HFFc6 (cell line): ENCODE measurements around the gene BCKDHA. TPM values are rescaled to one million over a fixed set of nuclear protein-coding genes. Genes with fewer than 3 reads are reported as not detected.

Source experiments
- DNase-seq: peaks from one replicate; pipeline ENCODE4 v3.0.0-alpha.2; 2018
- H3K27ac Mint-ChIP-seq: 2 replicates; pipeline ENCODE4 v1.8.0; 2020; ENCODE audit warnings: mild to moderate bottlenecking, mixed read lengths
- H3K27me3 Mint-ChIP-seq: 2 replicates; pipeline ENCODE4 v1.8.0; 2021; ENCODE audit warnings: mild to moderate bottlenecking, moderate library complexity, mixed read lengths; ENCODE audit not compliant: insufficient read depth
- H3K36me3 Mint-ChIP-seq: 2 replicates; pipeline ENCODE4 v1.8.0; 2021; ENCODE audit warnings: low read depth, mixed read lengths
- H3K4me1 Mint-ChIP-seq: 2 replicates; pipeline ENCODE4 v1.8.0; 2020; ENCODE audit warnings: low read depth, mixed read lengths
- H3K4me3 Mint-ChIP-seq: 2 replicates; pipeline ENCODE4 v1.8.0; 2020; ENCODE audit warnings: mild to moderate bottlenecking, moderate library complexity, mixed read lengths
- H3K9me3 Mint-ChIP-seq: 2 replicates; pipeline ENCODE4 v1.8.0; 2020; ENCODE audit warnings: mild to moderate bottlenecking, mixed read lengths
- total RNA-seq, 6 experiments: library from RNA; stranded (reverse); fragmentation: NEBNext Ultra II Directional; extraction: Animal tissue kit (Norgen Biotek cat#: 25700); gene quantifications; 2 replicates in 1 of 6; 3 replicates in 5 of 6; pipeline ENCODE4 v1.2.3, GENCODE V29; 2021
- TF ChIP-seq, protein P1 (sequence below): fragments of 200-600 bp; sonication (generic); IDR thresholded peaks from 2 replicates; pipeline ENCODE4 v1.5.0; 2021; ENCODE audit warnings: antibody characterized with exemption, mild to moderate bottlenecking

BCKDHA gene
- total RNA-seq, 6 experiments from 2014 or later: 7.8 to 17.6 (median 9.8) TPM

DNA sequence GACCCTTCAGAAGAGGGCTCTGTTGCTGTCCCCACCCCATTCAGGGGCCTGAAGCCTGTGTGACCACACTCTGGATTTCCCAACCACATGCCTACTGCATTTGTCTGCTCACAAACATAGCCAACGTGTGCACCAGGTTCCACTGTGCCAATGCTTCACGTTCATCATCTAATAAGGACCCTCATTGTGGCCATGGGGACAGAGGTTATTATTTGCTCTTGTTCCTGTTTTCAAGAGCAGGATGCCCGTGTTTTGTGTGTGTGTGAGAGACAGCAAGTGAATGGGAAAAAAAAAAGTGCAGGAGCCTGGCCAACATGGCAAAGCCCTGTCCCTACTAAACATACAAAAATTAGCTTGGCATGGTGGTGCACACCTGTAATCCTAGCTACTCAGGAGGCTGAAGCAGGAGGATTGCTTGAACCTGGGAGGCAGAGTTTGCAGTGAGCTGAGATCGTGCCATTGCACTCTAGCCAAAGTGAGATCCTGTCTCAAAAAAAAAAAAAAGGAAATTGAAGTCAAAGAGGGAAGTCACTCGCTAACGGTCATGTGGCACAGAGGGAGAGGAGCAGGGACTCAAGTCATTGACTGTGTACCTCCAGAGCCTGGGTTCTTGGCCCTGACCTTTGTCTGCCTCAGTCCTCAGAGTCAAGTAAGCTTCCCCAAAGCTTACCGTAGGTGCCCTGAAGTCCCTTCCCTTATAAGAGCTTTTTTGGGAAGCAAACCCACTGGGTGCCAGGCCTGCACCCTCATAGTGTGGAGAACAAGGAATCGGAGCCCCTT is 22.7 kb downstream of the BCKDHA start:
- H3K9me3 Mint-ChIP-seq: no peaks in the 10 kb centered on the region
- H3K4me3 Mint-ChIP-seq: no peak overlapping the region
- TF ChIP-seq, protein P1, sequence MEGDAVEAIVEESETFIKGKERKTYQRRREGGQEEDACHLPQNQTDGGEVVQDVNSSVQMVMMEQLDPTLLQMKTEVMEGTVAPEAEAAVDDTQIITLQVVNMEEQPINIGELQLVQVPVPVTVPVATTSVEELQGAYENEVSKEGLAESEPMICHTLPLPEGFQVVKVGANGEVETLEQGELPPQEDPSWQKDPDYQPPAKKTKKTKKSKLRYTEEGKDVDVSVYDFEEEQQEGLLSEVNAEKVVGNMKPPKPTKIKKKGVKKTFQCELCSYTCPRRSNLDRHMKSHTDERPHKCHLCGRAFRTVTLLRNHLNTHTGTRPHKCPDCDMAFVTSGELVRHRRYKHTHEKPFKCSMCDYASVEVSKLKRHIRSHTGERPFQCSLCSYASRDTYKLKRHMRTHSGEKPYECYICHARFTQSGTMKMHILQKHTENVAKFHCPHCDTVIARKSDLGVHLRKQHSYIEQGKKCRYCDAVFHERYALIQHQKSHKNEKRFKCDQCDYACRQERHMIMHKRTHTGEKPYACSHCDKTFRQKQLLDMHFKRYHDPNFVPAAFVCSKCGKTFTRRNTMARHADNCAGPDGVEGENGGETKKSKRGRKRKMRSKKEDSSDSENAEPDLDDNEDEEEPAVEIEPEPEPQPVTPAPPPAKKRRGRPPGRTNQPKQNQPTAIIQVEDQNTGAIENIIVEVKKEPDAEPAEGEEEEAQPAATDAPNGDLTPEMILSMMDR: no peak
- peaks cover 16% of the 10 kb centered on the region for H3K36me3 Mint-ChIP-seq
- no peak for DNase-seq
- no peaks in the 10 kb centered on the region for H3K4me1 Mint-ChIP-seq
- H3K27me3 Mint-ChIP-seq: peaks cover 3% of the 10 kb centered on the region; the same call in 1 of the 2 replicates
- no peak overlapping the region for H3K27ac Mint-ChIP-seq

DNA sequence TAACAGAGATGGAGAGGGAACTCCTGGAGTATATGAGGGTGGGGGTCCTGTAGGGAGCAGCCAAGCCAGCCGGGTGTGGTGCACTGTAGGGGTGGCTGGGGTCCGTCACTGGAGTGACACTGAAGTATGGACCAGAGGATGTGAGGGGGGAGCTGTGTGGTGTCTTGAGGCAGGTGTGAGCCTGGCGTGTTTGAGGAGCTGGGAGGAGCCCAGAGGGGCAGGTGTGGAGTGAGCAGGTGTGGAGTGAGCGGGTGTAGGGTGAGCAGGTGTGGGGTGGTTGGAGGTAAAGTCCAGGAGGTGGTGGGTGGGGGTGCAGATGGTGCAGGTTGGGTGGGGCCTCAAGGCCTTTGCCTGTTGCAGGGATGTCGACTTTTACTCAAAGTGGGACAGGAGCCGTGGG is 23.7 kb downstream of the BCKDHA start:
- H3K9me3 Mint-ChIP-seq: no peaks in the 10 kb centered on the region
- no peaks in the 10 kb centered on the region for H3K4me1 Mint-ChIP-seq
- peaks cover 3% of the 10 kb centered on the region; the same call in 1 of the 2 replicates for H3K27me3 Mint-ChIP-seq
- TF ChIP-seq, protein P1: no peak
- H3K4me3 Mint-ChIP-seq: no peak overlapping the region
- H3K36me3 Mint-ChIP-seq: peaks cover 16% of the 10 kb centered on the region
- no peak overlapping the region for H3K27ac Mint-ChIP-seq
- no peak for DNase-seq

DNA sequence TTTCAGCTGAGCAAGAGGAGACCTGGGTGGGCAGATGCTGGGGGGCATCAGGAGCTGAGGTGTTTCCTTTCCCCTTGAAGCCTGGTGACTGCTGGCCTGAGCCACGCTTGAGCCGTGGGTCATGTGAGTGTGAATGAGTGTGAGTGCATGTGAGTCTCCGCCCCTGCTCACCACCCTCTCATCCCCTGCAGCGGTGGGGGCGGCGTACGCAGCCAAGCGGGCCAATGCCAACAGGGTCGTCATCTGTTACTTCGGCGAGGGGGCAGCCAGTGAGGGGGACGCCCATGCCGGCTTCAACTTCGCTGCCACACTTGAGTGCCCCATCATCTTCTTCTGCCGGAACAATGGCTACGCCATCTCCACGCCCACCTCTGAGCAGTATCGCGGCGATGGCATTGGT is 24.4 kb downstream of the BCKDHA start:
- DNase-seq: no peak
- H3K4me1 Mint-ChIP-seq: peaks cover 4% of the 10 kb centered on the region
- H3K36me3 Mint-ChIP-seq: peaks cover 16% of the 10 kb centered on the region
- H3K9me3 Mint-ChIP-seq: no peaks in the 10 kb centered on the region
- TF ChIP-seq, protein P1: no peak
- H3K27ac Mint-ChIP-seq: no peak overlapping the region
- H3K27me3 Mint-ChIP-seq: peaks cover 3% of the 10 kb centered on the region; the same call in 1 of the 2 replicates
- no peak overlapping the region for H3K4me3 Mint-ChIP-seq

DNA sequence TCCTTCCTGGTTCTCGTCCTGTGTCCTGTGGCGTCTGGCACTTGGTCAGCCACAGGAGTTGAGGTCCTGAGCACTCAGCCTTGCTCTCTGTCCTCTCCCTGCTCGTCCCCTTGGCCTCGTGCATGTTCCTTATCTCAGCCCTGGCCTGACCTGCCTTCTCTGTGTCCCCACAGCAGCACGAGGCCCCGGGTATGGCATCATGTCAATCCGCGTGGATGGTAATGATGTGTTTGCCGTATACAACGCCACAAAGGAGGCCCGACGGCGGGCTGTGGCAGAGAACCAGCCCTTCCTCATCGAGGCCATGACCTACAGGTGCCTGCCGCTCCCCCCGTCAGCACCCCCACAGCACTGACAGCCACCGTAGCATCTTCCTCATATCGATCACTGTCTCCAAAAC is 24.8 kb downstream of the BCKDHA start:
- peaks cover 9% of the 10 kb centered on the region for H3K4me1 Mint-ChIP-seq
- H3K27ac Mint-ChIP-seq: no peak overlapping the region
- TF ChIP-seq, protein P1: no peak
- DNase-seq: no peak
- H3K27me3 Mint-ChIP-seq: peaks cover 3% of the 10 kb centered on the region; the same call in 1 of the 2 replicates
- H3K4me3 Mint-ChIP-seq: no peak overlapping the region
- H3K9me3 Mint-ChIP-seq: no peaks in the 10 kb centered on the region
- peaks cover 16% of the 10 kb centered on the region for H3K36me3 Mint-ChIP-seq

DNA sequence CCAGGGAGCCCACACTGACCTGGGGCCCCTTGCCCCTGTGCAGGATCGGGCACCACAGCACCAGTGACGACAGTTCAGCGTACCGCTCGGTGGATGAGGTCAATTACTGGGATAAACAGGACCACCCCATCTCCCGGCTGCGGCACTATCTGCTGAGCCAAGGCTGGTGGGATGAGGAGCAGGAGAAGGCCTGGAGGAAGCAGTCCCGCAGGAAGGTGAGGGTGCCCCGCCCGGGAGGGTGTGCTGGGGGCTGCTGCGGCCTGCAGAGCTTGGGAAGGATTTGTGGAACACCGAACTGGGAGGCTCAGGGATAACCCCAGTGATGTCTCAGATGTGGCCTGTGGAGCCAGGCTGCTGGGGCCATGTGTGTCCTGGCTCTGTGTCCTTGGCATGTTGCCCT is 25.3 kb downstream of the BCKDHA start:
- H3K9me3 Mint-ChIP-seq: no peaks in the 10 kb centered on the region
- H3K27me3 Mint-ChIP-seq: peaks cover 3% of the 10 kb centered on the region; the same call in 1 of the 2 replicates
- DNase-seq: no peak
- H3K27ac Mint-ChIP-seq: no peak overlapping the region
- no peak overlapping the region for H3K4me3 Mint-ChIP-seq
- peaks cover 16% of the 10 kb centered on the region for H3K36me3 Mint-ChIP-seq
- TF ChIP-seq, protein P1: no peak
- peaks cover 14% of the 10 kb centered on the region for H3K4me1 Mint-ChIP-seq
